Mucosa of descending colon (tissue), 3 donors: Measurements from ENCODE around the gene CYTH1. TPM values are rescaled to one million over a fixed set of nuclear protein-coding genes. Genes with fewer than 3 reads are reported as not detected.

ENCODE experiments used
- ATAC-seq: fragments of 200-7000 bp; cut with Tn5 transposase; one replicate; pipeline ENCODE4 v1.9.1; 2020; ENCODE audit warnings: mild to moderate bottlenecking, moderate library complexity
- DNase-seq, 3 donors: peaks; one replicate each; pipeline ENCODE4 v3.0.0-alpha.2; 2020
- H3K36me3 ChIP-seq: fragments of 200-600 bp; one replicate; pipeline ENCODE4 v1.8.0; 2021; ENCODE audit warnings: low read depth, mild to moderate bottlenecking
- H3K4me1 ChIP-seq: fragments of 200-600 bp; one replicate; pipeline ENCODE4 v1.8.0; 2021; ENCODE audit warnings: low read depth, mild to moderate bottlenecking
- H3K4me3 ChIP-seq: fragments of 200-600 bp; one replicate; pipeline ENCODE4 v1.8.0; 2021; ENCODE audit warnings: mild to moderate bottlenecking
- H3K9me3 ChIP-seq: fragments of 200-600 bp; one replicate; pipeline ENCODE4 v1.8.0; 2021; ENCODE audit warnings: mild to moderate bottlenecking
- intact Hi-C, 2 donors: fragments of 100-400 bp; cut with DNase I in 1 of 2; cut with micrococcal nuclease in 1 of 2; formaldehyde crosslinking; loops; one replicate each; pipeline versions ENCODE4 v1.11.0 to v1.11.1; 2022; cut with DNase I, micrococcal nuclease
- total RNA-seq, 3 donors: library from RNA; stranded (reverse); fragmentation: NEBNext Ultra II Directional in 2 of 3; extraction: Animal tissue kit (Norgen Biotek cat#: 25700) in 2 of 3; gene quantifications; one replicate each; pipeline versions ENCODE4 v1.2.1 to v1.2.4, GENCODE V29; 2021 to 2023
- TF ChIP-seq, protein P1 (sequence below): fragments of 200-600 bp; IDR thresholded peaks from one replicate; pipeline ENCODE4 v1.8.0; 2022; ENCODE audit warnings: antibody characterized with exemption, mild to moderate bottlenecking
- donor health status: DM: no; HTN: no; CAD: no; lungs with moderate emphysema.
- donor health status: DM: no; HTN: no; CAD: no.
- donor health status: DM: no; HTN: yes; CAD: no.

Gene CYTH1
- total RNA-seq, 3 donors from 2014 or later: 60.3 to 99.4 (median 91.6) TPM

GRCh38 chr17:78692460-78693010 is 89.5 kb downstream of the CYTH1 start:
- H3K36me3 ChIP-seq: no peaks in the 10 kb centered on the region

GRCh38 chr17:78689029-78689428 is 93.0 kb downstream of the CYTH1 start:
- TF ChIP-seq, protein P1, sequence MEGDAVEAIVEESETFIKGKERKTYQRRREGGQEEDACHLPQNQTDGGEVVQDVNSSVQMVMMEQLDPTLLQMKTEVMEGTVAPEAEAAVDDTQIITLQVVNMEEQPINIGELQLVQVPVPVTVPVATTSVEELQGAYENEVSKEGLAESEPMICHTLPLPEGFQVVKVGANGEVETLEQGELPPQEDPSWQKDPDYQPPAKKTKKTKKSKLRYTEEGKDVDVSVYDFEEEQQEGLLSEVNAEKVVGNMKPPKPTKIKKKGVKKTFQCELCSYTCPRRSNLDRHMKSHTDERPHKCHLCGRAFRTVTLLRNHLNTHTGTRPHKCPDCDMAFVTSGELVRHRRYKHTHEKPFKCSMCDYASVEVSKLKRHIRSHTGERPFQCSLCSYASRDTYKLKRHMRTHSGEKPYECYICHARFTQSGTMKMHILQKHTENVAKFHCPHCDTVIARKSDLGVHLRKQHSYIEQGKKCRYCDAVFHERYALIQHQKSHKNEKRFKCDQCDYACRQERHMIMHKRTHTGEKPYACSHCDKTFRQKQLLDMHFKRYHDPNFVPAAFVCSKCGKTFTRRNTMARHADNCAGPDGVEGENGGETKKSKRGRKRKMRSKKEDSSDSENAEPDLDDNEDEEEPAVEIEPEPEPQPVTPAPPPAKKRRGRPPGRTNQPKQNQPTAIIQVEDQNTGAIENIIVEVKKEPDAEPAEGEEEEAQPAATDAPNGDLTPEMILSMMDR: no peak
- ATAC-seq: peak; percentile 25
- Histone ChIP-seq H3K9me3 (no peaks in the 10 kb centered on the region), H3K36me3 (no peaks in the 10 kb centered on the region), H3K4me1 (no peaks in the 10 kb centered on the region), H3K4me3 (no peak overlapping the region)
- DNase-seq: no peak
- intact Hi-C loops: no loop called here

More at GRCh38 chr17:78692460-78693010, 89.5 kb downstream of the CYTH1 start:
- Histone ChIP-seq H3K9me3 (no peaks in the 10 kb centered on the region), H3K4me1 (no peaks in the 10 kb centered on the region), H3K4me3 (no peak overlapping the region)
- intact Hi-C loops: no loop called here
- TF ChIP-seq, protein P1: no peak
- ATAC-seq (no peak), DNase-seq (no peak)

- ATAC-seq (no peak), DNase-seq (no peak)
- Histone ChIP-seq H3K36me3 (no peaks in the 10 kb centered on the region), H3K9me3 (no peaks in the 10 kb centered on the region), H3K4me3 (no peak overlapping the region), H3K4me1 (no peaks in the 10 kb centered on the region)
- intact Hi-C loops: no loop called here
- TF ChIP-seq, protein P1: no peak
Measured at GRCh38 chr17:78687944-78688343, 94.1 kb downstream of the CYTH1 start.

GRCh38 chr17:78687125-78687524 is 94.9 kb downstream of the CYTH1 start:
- TF ChIP-seq, protein P1: no peak
- ATAC-seq (no peak), DNase-seq (no peak)
- Histone ChIP-seq H3K4me3 (no peak overlapping the region), H3K36me3 (no peaks in the 10 kb centered on the region), H3K4me1 (no peaks in the 10 kb centered on the region), H3K9me3 (no peaks in the 10 kb centered on the region)
- intact Hi-C loops: no loop called here

- no peaks in the 10 kb centered on the region for H3K36me3 ChIP-seq
Measured at GRCh38 chr17:78684026-78684425, 98.0 kb downstream of the CYTH1 start.

More at GRCh38 chr17:78684026-78684425, 98.0 kb downstream of the CYTH1 start:
- H3K9me3 ChIP-seq: no peaks in the 10 kb centered on the region
- ATAC-seq (no peak), DNase-seq (no peak)
- H3K4me1 ChIP-seq: no peaks in the 10 kb centered on the region
- TF ChIP-seq, protein P1: no peak
- H3K4me3 ChIP-seq: no peak overlapping the region
- intact Hi-C loops: no loop called here
